ENCODE results near the gene SPEN.

GRCh38 chr1:15974855-15975254 lies 127.3 kb downstream of the SPEN start:
- TF ChIP-seq CTCF (IDR thresholded peaks at IDR 0.05), result no peak
- TF ChIP-seq POLR2A (IDR thresholded peaks at IDR 0.05), result no peak
- TF ChIP-seq POLR2AphosphoS5 (IDR thresholded peaks at IDR 0.05), result no peak
